Embryonic facial prominence (tissue), 1 donor: ENCODE results near the gene FOXP4.

Experiments used
- DNase-seq: peaks from one replicate; pipeline ENCODE4 v3.0.0-alpha.2; 2016; ENCODE audit errors: extremely low spot score

The FOXP4 gene

DNA sequence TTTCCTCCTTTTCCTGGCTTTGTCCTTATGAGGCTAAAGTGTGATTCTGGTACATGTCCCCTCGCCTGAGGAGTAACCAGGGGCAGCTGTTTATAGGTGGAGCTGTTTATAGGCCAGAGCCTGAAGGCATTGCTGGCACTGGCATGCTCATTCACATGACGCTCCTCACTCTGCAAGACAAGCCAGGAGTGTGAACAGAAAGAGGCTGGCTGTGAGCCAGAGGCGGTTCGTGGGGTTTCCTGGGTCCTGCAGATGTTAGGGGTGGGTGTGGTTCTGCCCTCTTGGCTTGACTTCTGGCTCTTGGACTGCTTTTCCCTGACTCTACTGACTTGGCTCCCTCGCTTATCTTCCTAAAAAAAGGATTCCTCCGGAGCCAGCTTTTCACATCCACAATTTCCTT, 79.3 kb downstream of the FOXP4 start:
- DNase-seq: no peak

DNA sequence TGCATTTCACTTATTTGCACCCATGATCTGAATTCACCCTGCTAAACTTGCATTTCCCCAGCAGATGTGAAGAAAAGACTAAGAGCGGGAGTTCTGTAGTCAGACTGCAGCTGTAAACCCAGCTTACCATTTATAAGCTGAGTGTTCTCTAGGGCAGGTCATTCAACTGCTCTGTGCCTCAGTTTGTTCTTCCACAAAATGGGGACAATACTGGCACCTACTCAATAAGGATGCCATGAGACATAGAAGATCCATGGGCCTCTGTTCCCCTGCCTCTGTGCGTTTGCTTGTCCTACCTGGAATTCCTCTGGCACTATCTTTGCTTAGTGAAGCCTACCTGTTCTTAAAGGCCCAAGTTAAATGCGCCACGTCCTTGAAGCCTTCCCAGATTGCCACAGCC, 79.8 kb downstream of the FOXP4 start:
- DNase-seq: no peak

DNA sequence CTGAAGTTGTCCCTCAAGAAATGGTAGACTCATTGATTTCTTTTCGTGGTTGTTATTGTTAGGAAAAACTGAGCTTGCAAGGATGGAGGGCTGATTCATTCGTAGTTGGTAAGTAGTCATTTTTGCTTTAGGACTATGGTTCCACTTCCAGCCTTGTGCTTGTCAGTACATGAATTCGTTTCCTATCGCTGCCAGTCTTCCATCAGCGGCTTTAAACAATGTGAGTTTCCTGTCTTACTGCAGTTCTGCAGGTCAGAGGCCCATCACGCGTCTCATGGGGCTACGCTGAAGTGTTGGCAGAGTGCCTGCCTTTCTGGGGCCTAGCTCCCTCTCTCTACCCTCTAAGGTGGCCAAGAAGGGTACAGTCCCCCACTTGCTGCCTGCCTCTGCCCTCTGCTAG, 80.7 kb downstream of the FOXP4 start:
- DNase-seq: no peak

DNA sequence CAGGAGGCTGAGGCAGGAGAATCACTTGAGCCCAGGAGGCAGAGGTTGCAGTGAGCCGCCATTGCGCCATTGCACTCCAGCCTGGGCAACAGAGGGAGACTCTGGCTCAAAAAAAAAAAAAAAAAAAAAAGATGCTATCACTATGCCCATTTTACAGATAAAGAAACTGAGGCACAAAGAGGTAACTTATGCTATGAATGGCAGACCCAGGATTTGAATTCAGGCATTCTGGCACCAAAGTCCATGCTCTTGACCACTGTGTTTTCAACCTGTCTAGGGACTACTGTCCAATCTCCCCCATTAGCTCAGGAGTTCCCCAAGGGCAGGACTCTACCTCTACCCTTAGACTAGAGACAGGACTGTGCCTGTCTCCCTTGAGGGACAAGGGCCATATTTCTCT, 82.9 kb downstream of the FOXP4 start:
- no peak for DNase-seq

DNA sequence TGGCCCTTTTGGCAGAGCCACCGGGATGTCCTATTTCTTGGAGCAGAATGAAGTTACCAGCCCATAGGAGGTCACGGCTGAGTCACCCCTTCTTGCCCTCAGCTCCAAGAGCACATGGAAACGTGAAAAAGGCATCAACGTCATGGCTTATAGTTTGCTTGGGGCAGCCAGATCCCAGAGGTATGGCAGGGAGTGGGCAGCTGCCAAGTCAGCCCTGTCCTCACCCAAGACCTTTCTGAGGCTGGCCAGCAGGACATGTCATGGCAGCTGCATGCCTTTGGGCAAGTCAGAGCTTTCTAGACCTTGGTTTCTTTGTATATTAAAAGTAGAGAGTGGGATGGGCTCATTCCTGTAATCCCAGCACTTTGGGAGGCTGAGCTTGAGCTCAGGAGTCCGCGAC, 83.9 kb downstream of the FOXP4 start:
- no peak for DNase-seq

DNA sequence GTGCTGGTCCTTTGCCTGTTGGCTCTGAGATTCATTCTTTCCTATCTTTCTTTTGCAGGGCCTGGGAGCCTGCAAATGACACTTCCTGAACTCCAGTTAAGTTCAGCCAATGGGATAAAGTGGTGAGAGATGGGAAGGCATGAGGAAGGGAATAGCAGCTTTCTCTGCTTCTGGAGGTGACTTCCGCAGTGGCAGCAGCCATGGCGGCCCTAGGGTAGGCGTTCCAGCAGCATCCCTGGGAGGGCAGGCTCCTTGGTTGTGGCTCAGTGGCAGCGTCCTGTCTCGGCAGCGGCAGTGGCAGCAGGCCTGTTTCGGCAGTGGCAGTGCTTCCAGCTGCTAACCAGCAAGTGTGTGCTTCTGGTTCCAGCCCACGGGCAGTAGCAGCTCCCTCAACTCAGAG, 84.8 kb downstream of the FOXP4 start:
- DNase-seq: no peak

DNA sequence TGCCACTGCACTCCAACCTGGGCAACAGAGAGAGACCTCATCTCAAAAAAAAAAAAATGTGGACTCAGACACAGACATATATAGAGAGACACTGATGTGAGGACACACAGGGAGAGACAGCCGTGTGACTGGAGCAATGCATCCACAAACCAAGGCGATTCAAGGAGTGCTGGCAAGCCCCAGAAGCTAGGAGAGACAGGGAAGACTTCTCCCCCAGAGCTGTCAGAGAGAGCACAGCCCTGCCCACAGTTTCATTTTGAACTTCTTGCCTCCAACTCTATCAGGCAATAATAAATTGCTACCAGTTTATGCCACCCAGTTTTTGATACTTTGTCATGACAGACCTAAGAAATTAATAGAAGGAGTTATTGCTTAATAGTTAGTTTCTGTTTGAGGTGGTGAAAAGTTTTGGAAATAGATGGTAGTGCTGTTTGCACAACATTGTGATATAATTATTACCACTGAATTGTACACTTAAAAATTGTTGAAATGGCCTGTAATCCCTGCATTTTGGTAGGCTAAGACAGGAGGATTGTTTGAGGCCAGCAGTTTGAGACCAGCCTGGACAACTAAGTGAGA, 87.0 kb downstream of the FOXP4 start:
- DNase-seq: no peak

DNA sequence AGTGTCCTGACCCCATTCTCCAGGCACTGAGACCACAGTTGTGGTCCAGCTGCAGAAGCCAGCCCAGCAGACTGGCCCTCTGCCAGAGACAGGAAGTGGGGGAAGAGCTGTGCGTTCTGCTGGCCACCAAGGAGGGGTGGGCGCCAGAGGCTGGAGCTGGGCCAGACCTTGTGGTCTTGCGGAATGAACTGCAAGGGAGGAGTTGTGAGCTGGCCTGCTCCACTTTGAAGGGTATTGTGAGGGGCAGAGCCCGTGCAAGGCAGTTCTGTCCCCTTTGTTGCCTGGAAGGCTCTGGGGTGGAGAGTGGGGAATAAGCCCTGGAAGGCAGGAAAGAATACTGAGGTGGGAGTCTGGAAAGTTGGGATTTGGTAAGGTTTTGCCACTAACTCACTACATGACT, 88.5 kb downstream of the FOXP4 start:
- DNase-seq: no peak

DNA sequence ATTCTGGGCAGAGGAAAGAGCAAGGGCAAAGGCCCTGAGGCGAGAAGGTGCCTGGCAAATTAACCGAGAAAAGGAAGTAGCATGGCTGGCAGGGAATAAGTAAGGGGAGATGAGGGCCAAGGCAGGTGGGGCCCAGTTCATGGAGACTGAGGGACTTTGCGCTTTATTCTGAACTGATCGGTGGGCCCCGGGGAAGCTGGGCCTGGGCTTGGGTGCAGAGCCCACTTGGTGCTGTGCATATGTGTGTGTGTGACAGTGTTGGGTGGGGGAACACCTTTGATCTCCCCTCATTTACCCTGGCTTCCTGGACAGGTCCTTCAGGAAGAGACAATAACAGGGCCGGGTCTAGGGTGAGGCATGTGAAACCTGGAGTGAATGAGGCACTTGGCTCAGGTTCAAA, 89.2 kb downstream of the FOXP4 start:
- no peak for DNase-seq

DNA sequence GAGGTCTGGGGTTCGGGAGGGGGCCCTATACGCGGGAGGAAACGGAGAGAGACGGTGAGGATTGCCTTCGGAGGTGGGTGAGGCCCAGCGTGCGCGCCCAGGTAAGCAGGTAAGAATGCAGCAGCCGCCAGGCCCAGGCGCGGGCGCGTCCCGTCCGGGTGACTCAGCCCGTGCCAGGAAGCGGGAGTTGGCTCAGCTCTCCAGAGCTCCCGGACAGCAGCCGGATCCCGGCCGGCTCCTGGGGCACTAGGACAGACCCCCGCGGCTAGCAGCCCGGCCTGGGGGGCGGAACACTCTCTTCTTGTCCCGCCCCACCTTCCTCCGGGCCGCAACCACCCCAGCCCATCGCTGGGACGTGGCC, 90.6 kb downstream of the FOXP4 start:
- DNase-seq: no peak

DNA sequence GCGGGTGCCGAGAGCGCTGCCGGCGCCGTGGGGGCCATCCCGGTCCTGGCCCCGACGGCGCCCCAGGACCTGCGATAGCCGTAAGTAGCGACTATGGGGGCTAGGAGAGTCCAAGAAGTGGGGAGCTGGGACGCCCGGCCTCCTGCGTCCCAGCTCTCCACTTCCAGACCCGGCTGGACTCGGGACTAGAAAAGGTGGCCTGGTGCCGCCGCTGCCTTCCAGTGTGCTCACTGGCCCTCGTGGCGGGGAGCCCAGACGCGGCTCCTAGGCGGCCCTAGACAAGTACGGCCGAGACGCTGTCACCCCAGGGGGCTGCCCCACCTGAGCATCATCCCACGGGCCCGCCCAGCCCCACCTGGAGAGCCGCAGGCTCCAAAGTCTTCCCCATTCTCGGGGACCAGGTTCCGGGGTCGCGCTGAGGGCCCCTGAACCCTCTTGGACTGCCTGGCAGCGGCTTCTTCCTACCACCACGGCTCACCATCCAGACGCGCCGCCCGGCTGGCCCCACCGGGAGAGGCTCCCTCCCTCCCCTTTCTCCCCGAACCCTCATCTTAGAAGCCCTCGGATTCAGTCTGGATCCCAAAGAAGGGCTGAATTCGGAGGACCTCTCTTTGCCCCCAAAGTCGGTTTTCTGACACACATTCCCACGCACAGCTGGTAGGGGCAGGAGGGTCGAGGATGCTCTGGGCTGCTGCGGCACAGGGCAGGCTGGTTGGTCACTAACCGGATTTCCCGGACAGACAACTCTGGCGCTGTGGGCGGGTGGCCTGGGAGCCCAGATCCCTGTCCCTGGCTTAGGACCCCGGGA, 91.2 kb downstream of the FOXP4 start:
- DNase-seq: no peak

DNA sequence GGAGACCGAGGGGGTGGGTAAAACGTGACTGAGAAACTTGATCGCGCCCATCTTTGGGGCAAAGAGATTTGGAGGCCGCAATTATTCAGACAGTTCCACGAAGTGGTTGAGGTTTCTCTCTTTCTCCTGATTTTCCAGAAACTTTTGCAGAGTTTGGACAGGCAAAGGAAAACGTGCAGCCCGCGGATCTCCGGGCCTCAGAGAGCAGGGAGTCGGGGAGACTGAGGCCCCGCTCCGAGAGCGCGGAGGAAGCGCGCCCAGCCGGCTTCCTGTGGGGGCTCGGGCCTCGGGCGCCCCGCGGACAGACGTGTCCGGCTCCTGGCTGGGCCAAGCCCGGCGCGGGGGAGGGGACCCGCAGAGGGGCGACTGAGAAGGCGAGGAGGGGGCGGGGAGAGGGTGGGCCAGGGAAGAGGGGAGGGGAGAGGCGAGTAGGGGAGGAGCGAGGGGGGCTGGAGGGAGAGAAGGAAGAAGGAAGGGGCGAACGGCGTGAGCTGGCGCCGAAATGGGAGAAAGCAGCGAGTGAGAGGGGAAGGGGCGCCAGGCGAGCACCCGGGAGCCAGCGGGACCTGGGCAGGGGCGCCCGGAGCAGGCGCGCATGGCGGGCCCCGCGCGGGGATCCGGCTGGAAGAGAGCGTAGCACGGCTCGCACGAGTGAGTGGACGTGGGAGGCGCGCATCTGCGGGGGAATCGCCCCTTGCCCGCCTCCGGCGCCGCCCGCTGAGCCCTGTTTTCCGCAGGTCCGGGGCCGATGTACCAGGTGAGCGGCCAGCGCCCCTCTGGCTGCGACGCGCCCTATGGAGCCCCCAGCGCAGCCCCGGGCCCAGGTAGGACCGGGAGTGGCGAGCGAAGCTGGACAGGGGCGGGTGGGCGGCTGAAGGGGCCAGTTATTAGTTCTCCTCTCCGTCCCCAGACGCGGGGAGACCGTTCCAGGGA, 92.1 kb downstream of the FOXP4 start, which contains the start of gene MDFI:
TSS of gene MDFI (plus strand) at position 467 of the 933 bp plus-strand sequence. CDS start at position 749, 282 bp downstream.
- DNase-seq: peak; percentile 68

DNA sequence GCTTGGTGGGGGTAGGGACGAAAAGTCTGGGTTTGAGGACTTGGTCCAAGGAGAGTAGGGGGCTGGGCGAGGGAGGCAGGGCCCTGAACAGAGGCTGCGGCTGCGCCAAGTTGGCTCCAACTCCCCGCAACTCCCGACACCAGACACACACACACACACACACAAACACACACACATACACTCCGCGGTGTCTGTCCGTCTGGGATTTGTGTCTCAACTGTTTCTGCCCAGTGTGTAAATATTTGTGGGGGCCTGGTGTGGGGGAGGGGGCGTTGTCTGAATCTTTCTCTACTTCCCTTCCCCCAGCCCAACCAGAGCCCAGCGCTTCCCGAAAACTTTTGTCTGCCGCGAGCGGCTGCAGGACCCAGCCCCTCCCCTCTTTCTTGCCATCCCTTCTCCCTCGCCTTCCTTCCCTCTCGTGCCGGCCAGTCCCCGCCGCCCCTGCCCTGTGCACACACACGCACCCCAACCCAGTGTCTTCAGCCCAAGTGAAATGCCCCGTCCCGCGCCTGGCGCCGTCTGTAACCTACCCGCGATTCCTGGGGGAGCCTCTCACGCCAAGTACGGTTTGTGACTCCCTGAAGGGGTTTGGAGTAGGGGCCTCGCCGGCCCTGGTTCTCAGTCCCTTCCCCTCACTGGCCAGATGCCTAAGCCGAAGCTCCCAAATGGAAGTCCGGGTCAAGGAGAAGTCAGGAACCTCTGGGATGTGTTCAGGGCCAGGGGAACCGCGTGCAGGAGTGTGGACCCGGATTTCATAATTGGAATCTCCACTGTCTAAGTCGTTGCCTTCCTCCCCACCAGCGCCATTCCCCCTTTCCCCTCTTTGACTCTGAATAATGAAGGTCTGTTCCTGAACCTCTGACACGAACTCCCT, 93.0 kb downstream of the FOXP4 start:
- DNase-seq: peak; percentile 59

DNA sequence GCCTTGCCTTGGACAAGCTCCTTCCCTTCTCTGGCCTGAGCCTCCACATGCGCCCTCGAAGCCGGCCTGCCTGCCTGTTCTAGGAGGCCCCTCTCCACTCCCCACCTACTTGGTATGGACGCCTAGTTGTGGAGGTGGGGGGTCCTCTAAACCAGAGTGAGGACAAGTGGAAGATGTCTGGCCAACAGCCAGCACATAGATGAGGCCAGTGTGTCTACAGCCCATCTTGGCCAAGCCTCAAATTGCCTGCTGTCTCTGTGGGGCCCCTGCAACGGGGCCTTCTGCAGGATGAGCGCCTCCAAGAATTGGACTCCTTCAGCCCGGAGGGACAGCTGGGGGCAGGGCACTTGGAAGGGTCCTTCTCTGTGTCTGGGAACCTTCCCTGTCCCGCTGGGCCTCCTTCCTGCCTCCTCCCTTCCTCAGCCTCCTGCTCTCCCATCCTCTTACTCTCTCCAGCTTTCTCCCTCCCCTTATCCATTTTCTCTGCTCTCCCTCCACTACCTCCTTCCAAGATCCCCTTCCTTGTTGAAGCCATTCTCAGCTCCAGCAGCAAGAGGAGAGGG, 93.7 kb downstream of the FOXP4 start:
- DNase-seq: peak; percentile 59

DNA sequence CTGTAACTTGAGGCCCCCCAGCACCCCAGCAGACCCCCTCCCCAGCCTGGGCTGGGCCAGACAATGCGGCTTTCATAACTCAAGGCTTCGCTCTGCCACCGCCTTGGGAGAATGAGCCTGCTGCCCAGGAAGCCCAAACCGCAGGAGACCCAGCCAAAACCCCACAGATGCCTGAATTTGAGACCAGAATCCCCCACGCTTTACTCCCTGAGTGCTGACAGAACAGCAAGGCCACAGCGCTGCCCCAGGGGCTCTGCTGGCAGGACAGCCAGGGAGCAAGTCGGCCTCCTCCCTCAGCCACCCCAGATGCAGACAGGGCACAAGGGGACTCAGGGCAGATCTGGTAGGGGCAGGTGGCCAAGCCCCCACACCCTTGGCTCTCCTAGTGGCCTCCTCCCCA, 94.2 kb downstream of the FOXP4 start:
- no peak for DNase-seq

DNA sequence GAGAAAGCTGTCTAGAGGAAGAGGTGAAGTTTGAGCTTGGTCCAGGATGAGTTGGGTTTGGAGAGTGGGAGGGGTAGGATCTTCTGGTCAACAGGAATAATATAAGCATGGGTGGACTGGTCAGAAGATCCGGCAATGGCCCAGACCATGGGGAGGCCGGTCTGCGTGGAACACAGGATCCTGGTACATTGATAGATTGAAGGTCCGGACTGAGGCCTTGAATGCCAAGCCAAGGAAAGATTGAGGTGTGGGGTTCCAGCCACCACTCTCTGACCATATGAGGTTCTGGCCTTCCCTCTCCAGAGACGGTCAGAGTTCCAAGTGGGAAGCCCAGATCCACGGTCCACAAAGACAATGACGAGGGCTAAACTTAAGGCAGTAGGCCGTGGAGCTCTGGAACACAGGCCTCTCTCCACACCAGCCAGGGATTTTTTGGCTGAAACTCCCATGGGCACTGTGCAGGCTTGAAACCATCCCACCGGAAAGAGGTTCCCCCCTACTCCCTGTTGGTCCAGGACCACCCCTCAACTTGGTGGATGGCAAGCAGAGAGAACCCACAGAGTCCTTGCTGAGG, 95.3 kb downstream of the FOXP4 start:
- DNase-seq: no peak

DNA sequence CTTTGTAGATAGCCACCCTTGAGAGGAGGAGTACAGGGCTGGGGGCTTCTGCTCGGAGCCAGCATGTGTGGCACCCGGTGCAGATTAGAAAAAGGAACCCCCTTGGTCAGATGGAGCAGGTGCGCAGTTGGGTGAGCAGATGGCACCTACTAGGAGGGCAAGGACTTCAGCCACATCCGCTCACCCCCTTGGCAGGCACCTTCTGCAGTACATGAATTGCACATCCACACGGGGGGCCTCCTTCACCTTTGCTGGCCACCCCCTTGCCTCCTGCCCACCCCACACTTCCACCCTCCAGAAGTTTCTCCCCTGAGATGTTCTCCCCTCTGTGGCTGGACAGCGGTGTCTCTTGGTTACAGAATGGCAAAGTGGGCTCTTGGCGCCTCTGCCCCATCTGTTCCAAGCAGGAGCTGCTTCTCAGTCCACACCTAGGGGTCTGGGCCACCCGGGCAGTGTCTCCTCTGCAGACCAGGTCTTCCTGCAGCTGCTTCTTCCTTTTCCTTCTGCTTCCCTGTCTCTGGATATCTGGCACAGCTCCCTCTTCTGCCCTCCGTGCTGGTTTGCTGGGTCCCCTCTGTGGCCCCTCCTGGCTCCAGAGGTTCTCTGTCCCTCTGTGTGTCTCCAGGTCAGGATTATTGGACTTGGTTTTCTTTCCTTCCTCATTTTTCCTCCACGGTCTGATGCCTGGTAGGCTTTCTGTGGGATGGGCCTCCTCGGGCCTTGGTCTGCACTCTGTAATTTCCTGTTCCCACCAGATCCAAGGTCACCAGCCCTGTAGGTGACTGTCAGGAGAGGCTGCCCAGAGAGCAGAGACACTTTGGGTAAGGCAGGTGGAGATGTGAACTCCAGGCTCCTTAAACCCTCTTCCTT, 96.1 kb downstream of the FOXP4 start:
- no peak for DNase-seq

DNA sequence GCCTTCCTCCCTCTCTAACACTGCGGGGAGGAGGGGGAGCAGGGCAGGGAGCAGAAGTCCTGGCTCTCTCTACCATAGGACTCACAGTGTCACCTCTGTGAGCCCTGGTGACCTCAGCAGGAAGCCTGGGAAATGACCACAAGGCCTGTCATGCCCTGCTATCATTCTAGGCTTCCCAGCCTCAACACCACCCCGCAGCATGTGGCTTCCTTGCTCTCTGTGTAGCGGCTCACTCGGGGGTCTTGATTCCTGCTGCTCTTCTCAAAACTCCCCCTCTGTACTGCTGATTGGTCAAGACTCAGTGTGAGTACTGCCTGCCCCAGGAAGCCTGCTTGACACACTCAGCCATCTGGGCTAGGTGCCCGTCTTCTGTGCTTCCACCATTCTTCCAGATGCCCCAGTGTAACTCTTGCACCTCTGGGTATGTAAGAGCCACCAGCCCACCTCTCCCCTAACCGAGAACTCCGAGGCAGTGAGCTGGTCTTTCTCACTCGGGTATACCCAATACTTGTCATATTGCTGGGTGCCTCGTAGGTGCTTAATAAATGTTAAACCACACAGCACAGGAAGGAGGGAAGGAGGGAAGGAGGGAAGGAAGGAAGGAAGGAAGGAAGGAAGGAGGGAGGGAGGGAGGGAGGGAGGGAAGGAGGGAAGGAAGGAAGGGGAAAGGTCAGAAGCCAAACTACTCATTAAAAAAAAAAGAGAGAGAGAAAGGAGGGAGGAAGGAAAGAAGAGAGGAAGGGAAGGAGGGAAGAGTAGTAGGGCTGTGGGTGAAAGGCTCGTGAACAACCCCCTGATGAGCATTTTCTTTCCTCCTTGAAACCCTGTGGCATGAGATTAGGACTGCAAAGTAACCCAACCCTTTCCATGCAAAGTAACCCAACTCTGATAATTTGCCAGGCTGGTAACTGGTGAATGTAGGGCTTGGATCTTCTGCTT, 97.0 kb downstream of the FOXP4 start:
- no peak for DNase-seq

DNA sequence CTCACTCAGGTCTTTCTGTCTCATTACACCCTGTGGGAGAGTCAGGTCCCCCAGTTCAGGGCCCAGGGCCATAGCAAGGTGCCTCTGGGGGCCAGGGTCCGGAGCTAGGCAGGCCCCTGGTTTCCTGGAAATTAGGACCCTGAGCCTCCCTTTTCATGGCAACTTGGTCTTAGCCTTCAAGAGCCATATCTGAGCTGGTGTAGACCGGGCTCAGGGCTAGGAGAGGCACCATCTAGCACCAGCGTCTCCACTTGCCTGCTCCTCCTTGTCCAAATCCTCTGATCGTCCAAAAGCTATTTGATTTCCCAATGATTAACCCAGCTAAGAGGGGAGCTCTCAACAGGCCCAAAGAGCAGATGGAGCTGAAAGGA, 97.7 kb downstream of the FOXP4 start:
- DNase-seq: no peak
